Measurements from ENCODE around the gene SHPK.
A peak's percentile ranks its signal among the peaks of the same experiment; 100 is the strongest.

Gene SHPK

DNA sequence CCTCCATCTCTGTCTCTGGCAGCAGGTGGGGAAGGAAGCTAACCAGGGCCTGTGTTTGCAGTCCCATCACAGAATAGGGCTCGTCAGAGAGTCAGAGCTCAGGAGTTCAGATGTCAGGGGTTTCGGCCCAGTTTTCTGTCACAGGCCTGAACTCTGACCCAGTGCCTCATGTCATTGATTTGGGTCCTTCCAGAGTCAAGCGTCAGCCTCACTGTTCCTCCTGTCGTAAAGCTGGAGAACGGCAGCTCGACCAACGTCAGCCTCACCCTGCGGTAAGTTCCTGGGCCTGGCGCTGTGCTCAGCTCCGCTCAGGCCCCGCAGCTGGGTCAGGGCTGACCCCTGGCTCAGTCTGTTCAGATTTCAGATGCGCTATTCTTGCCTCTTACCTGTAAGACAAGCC is 11.2 kb upstream of the SHPK start:
- Mint-ChIP-seq H3K9me3 (no peaks in the 10 kb centered on the region), H3K4me3 (no peak overlapping the region), H3K4me1 (peaks cover 18% of the 10 kb centered on the region), H3K27me3 (no peaks in the 10 kb centered on the region), H3K27ac (no peak overlapping the region)
- no peak for DNase-seq
- no peak for ATAC-seq

DNA sequence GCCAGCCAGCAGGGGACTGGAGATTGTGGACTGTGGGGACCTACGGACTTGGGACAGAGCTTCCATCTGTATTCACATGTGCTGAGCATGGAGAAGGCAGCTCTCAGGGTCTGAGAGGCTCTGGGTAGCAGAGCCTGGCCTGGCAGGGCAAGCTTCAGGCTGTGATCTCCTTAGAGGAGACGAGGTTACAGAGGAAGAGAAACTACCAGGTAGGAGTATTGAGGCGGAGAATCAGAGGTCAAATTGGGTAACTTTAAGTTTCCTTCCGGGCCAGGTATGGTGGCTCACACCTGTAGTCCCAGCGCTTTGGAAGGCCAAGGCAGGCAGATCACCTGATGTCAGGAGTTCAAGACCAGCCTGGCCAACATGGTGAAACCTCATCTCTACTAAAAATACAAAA is 9.3 kb upstream of the SHPK start:
- H3K27me3 Mint-ChIP-seq: no peaks in the 10 kb centered on the region
- peaks cover 25% of the 10 kb centered on the region for H3K4me1 Mint-ChIP-seq
- no peaks in the 10 kb centered on the region for H3K9me3 Mint-ChIP-seq
- no peak overlapping the region for H3K4me3 Mint-ChIP-seq
- no peak for ATAC-seq
- no peak overlapping the region for H3K27ac Mint-ChIP-seq
- DNase-seq: no peak

GRCh38 chr17:3643889-3644349 is 7.9 kb upstream of the SHPK start:
- H3K4me3 Mint-ChIP-seq: no peak overlapping the region
- no peak for DNase-seq

GRCh38 chr17:3641717-3642486 is 5.9 kb upstream of the SHPK start:
- no peak overlapping the region for H3K4me3 Mint-ChIP-seq
- no peak overlapping the region for H3K27ac Mint-ChIP-seq
- no peaks in the 10 kb centered on the region for H3K9me3 Mint-ChIP-seq
- no peaks in the 10 kb centered on the region for H3K27me3 Mint-ChIP-seq
- DNase-seq (no peak), ATAC-seq (no peak)
- peaks cover 46% of the 10 kb centered on the region for H3K4me1 Mint-ChIP-seq

More at GRCh38 chr17:3643889-3644349, 7.9 kb upstream of the SHPK start:
- H3K9me3 Mint-ChIP-seq: no peaks in the 10 kb centered on the region
- peak; percentile 71 for ATAC-seq
- peaks cover 39% of the 10 kb centered on the region for H3K4me1 Mint-ChIP-seq
- H3K27ac Mint-ChIP-seq: peak overlapping the region in 1 of 2 donors; percentile 62
- no peaks in the 10 kb centered on the region for H3K27me3 Mint-ChIP-seq

GRCh38 chr17:3641014-3641413 is 5.0 kb upstream of the SHPK start:
- Mint-ChIP-seq H3K27ac (no peak overlapping the region), H3K27me3 (no peaks in the 10 kb centered on the region), H3K4me1 (peaks cover 47% of the 10 kb centered on the region), H3K9me3 (no peaks in the 10 kb centered on the region), H3K4me3 (no peak overlapping the region)
- DNase-seq: no peak
- ATAC-seq: no peak

- peak overlapping the region; percentile 79 to 95 for H3K27ac Mint-ChIP-seq
- DNase-seq: no peak
- no peaks in the 10 kb centered on the region for H3K9me3 Mint-ChIP-seq
- H3K4me1 Mint-ChIP-seq: peaks cover 53% of the 10 kb centered on the region
- H3K4me3 Mint-ChIP-seq: peak overlapping the region; percentile 54 to 67
- ATAC-seq: no peak
- no peaks in the 10 kb centered on the region for H3K27me3 Mint-ChIP-seq
Measured at GRCh38 chr17:3639981-3640596, 4.0 kb upstream of the SHPK start.

GRCh38 chr17:3636908-3637373 is 891 bp upstream of the SHPK start:
- H3K4me1 Mint-ChIP-seq: peaks cover 62% of the 10 kb centered on the region
- H3K9me3 Mint-ChIP-seq: no peaks in the 10 kb centered on the region
- ATAC-seq (no peak), DNase-seq (no peak)
- peak overlapping the region; percentile 96 to 97 for H3K4me3 Mint-ChIP-seq
- no peaks in the 10 kb centered on the region for H3K27me3 Mint-ChIP-seq
- peak overlapping the region in 1 of 2 donors; percentile 99 for H3K27ac Mint-ChIP-seq

GRCh38 chr17:3635474-3636153 is 436 bp downstream of the SHPK start:
- H3K9me3 Mint-ChIP-seq: no peaks in the 10 kb centered on the region
- H3K27me3 Mint-ChIP-seq: no peaks in the 10 kb centered on the region
- no peak for DNase-seq
- ATAC-seq: peak; percentile 48
- peak overlapping the region in 1 of 2 donors; percentile 48 for H3K27ac Mint-ChIP-seq
- peak overlapping the region; percentile 96 to 97 for H3K4me3 Mint-ChIP-seq
- H3K4me1 Mint-ChIP-seq: peaks cover 58% of the 10 kb centered on the region

DNA sequence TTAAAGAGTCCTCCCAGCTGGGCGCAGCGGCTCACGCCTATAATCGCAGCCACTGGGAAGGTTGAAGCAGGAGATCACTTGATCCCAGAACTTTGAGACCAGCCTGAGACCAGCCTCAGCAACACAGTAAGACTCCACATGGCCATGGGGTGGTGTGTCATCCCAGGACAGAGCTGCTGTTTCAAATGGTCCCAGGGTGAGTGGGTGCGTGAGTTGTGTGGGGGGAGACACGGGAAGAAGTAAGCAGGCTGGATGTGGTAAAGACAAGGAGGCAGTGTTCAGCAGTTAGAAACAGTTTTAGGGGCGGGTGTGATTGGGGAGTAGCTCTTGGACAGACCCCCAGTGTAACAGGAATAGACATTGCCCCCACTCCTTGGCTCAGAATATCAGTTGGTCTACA is 3.8 kb downstream of the SHPK start:
- Mint-ChIP-seq H3K27me3 (no peaks in the 10 kb centered on the region), H3K4me3 (no peak overlapping the region), H3K27ac (no peak overlapping the region), H3K4me1 (peaks cover 28% of the 10 kb centered on the region), H3K9me3 (no peaks in the 10 kb centered on the region)
- no peak for DNase-seq
- no peak for ATAC-seq

- Mint-ChIP-seq H3K27ac (peak overlapping the region in 1 of 2 donors; percentile 31), H3K4me3 (no peak overlapping the region), H3K27me3 (no peaks in the 10 kb centered on the region), H3K9me3 (no peaks in the 10 kb centered on the region), H3K4me1 (peaks cover 24% of the 10 kb centered on the region)
- ATAC-seq: no peak
- DNase-seq: no peak
Measured at GRCh38 chr17:3630781-3631180, 5.3 kb downstream of the SHPK start.

DNA sequence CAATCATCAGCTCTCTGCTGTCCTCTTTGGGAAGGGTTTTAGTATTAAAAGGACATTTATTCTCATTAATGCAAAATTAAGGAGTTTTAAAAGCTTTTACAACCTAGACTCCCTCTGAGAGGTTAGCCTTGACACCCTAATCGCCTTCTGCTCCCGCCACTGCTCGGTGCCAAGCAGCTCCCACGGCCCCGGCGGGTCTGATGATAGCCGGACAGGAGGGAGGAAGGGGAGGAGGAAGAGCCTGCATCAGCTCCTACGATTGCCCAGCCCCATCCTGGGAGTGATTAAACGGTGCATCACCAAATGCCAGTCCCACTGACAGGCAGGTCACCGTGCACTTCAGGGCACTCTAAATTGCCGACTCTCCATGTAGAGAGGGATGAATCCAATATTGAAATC is 8.3 kb downstream of the SHPK start:
- ATAC-seq: no peak
- Mint-ChIP-seq H3K9me3 (no peaks in the 10 kb centered on the region), H3K27ac (no peak overlapping the region), H3K4me1 (peaks cover 5% of the 10 kb centered on the region), H3K4me3 (no peak overlapping the region), H3K27me3 (no peaks in the 10 kb centered on the region)
- no peak for DNase-seq

DNA sequence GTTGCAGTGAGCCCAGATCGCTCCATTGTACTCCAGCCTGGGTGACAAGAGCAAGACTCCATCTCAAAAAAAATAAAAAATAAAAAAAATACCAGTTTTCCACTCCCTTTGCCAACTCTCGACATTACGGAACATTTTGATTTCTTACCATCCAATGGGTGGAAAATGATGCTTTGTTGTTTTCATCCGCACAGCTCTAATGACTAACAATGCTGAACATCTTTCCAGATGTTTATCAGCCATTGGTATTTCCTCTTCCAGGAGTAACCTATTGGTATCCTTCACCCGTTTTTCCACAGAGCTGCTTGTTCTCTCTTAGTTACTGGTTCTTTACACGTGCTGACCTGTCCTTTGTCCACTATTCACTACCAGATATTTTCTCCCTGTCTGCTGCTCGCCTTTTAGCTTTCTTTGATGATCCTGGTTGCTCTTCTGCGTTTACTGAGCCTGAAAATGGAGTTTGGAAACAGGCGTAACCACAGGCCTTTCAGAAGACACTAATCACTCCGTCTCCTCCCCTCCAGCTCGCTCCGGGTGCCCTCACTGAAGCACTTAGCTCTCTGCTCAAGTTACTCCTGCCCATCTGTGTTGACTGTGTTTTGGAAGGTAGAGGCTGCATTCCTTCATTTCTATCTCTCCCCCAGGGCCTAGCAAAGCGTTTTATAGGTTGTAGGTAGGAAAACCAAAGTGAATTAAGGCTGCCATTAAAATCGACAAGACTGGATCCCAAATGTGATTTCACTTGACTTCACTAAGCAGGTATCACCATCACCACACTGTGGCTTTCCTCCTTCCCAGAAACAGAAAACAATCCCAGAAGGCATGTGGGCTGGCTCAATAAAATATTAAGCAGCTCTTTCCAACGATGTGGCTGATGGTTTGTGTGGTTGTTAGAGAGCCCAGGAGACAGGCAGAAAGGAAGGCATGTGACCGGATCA is 8.9 kb downstream of the SHPK start:
- Mint-ChIP-seq H3K4me3 (no peak overlapping the region), H3K9me3 (no peaks in the 10 kb centered on the region), H3K4me1 (peaks cover 1% of the 10 kb centered on the region)

DNA sequence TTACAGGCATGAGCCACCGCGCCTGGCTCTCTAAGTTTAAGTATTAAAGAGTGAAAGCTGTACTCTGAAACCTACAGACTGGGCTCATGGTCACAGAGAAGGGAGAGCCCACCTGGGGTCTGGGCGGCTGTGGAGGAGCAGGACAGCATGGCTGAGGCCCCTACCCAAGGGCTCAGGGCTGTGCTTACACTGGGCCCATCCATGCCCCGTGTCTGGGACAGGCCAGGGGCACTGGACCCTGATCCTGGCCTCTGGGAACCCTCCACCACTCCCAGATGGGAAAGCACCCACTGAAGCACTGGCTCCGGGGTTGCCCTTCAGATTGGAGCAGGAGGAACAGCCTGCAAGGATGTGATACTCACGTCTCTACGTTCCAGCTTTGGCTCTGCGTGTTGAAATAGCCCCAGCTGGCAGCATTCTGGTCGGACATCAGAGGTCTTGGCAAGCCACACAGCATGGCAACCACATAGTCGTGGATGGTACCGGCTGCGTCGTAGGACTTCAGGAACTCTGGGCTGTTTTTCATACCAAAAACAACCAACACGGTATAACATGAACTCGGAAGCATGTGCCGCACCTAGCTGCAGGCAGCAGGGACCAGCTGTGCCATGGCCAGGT is 13.0 kb downstream of the SHPK start:
- ATAC-seq (no peak), DNase-seq (no peak)
- Mint-ChIP-seq H3K27me3 (no peaks in the 10 kb centered on the region), H3K27ac (no peak overlapping the region), H3K4me3 (no peak overlapping the region), H3K9me3 (no peaks in the 10 kb centered on the region), H3K4me1 (no peaks in the 10 kb centered on the region)

More for the DNA sequence above, 8.9 kb downstream of the SHPK start:
- Mint-ChIP-seq H3K27me3 (no peaks in the 10 kb centered on the region), H3K27ac (no peak overlapping the region)
- DNase-seq (no peak), ATAC-seq (no peak)

DNA sequence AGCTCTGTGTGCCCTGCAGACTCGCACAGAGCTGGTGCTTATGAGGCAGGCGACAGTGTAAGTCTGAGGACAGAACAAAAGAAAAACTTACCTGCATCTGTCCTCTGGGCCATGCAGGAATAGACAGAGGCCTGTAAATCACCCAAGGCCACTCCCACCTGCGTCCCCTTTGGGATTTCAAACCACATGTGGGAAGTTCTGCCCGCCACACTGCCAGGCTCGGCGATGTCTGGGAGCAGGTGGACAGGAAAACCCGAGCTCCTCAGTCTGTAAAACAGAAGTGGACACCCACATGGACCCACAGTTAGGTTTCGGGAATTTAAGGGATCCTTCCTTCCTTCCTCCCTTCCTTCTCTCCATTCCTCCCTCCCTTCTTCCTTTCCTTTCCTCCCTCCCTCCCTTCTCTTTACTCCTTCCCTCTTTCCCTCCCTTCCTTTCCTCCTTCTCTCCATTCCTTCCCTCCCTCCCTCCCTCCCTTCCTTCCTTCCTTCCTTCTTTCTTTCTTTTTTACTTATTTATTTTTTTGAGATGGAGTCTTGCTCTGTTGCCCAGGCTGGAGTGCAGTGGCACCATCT is 14.8 kb downstream of the SHPK start:
- no peak overlapping the region for H3K4me3 Mint-ChIP-seq
- peak overlapping the region in 1 of 2 donors; percentile 12 for H3K27ac Mint-ChIP-seq
- H3K27me3 Mint-ChIP-seq: no peaks in the 10 kb centered on the region
- peaks cover 0 to 4% of the 10 kb centered on the region in 2 donors for H3K9me3 Mint-ChIP-seq
- H3K4me1 Mint-ChIP-seq: no peaks in the 10 kb centered on the region
- DNase-seq (no peak), ATAC-seq (no peak)
